SK-N-SH (cell line): ENCODE measurements around the gene SHISAL1.

ENCODE experiments used
- CHD2 ChIP-seq: fragments of 150-350 bp; IDR thresholded peaks from 2 replicates; pipeline ENCODE4 v1.6.1; 2018; ENCODE audit warnings: low read length; ENCODE audit not compliant: partially characterized antibody
- CTCF ChIP-seq: fragments of 200-600 bp; sonication (generic); IDR thresholded peaks from 2 replicates; pipeline ENCODE4 v1.6.1; 2017; ENCODE audit warnings: antibody characterized with exemption, mild to moderate bottlenecking, moderate library complexity
- MAX ChIP-seq: IDR thresholded peaks from 2 replicates; pipeline ENCODE4 v1.4.0; 2012; ENCODE audit warnings: low read depth
- MXI1 ChIP-seq: IDR thresholded peaks from 2 replicates; pipeline ENCODE4 v1.6.1; 2012; ENCODE audit warnings: mild to moderate bottlenecking, low read depth, low read length, improper control_type of control experiment
- PBX3 ChIP-seq: IDR thresholded peaks from 2 replicates; pipeline ENCODE4; 2012
- SIN3A ChIP-seq: IDR thresholded peaks from 2 replicates; pipeline ENCODE4 v1.6.1; 2012; ENCODE audit warnings: low read depth, mild to moderate bottlenecking, low read length, moderate library complexity, borderline replicate concordance
- TF ChIP-seq, protein P1 (sequence below): fragments of 150-350 bp; IDR thresholded peaks from 2 replicates; pipeline ENCODE4 v1.6.1; 2017; ENCODE audit warnings: antibody characterized with exemption, low read length, low read depth, borderline replicate concordance

DNA sequence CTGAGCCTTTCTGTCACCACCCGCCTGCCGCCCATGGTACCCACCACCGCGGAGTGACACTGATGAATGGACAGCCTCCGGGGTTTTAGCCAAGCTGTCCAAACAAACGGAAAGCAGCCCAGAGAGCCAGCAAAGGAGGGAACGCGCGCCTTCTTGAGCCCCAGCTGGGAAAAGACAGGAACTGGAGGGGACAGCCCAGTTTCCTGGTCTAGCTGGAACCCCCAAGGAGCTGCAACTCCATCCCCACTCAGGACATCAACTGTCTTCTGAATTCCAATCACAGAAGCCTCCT lies 33.7 kb downstream of the SHISAL1 start:
- TF ChIP-seq, protein P1, sequence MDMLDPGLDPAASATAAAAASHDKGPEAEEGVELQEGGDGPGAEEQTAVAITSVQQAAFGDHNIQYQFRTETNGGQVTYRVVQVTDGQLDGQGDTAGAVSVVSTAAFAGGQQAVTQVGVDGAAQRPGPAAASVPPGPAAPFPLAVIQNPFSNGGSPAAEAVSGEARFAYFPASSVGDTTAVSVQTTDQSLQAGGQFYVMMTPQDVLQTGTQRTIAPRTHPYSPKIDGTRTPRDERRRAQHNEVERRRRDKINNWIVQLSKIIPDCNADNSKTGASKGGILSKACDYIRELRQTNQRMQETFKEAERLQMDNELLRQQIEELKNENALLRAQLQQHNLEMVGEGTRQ: no peak
- TF ChIP-seq CTCF (no peak), PBX3 (no peak), CHD2 (no peak), MAX (no peak), MXI1 (no peak), SIN3A (no peak)
